WTC11 (cell line): ENCODE data around the gene RASSF4. TPM values are rescaled to one million over a fixed set of nuclear protein-coding genes. Genes with fewer than 3 reads are reported as not detected.

Experiments used
- ATAC-seq: fragments of 200-7000 bp; cut with Tn5 transposase; 2 replicates; pipeline ENCODE4 v1.10.0; 2021; ENCODE audit warnings: mild to moderate bottlenecking, moderate library complexity
- CTCF ChIA-PET: fragments of 300-600 bp; sonication (Branson Sonifier 250); formaldehyde crosslinking; loops from one replicate; lab custom pipeline; 2021; ENCODE audit warnings: antibody characterized with exemption; lab: Charles Lee
- POLR2A ChIA-PET: fragments of 350-600 bp; sonication (Branson Sonifier 250); formaldehyde crosslinking; loops from one replicate; lab custom pipeline; 2021; ENCODE audit warnings: antibody characterized with exemption; lab: Charles Lee
- DNase-seq: peaks from one replicate; pipeline ENCODE4 v3.0.0; 2021; ENCODE audit warnings: low spot score
- H3K27ac Mint-ChIP-seq: 2 replicates; pipeline ENCODE4 v1.8.0; 2021; ENCODE audit warnings: mixed read lengths
- H3K27me3 Mint-ChIP-seq: 2 replicates; pipeline ENCODE4 v1.8.0; 2021; ENCODE audit warnings: low read depth, mild to moderate bottlenecking, moderate library complexity, mixed read lengths
- H3K36me3 Mint-ChIP-seq: 2 replicates; pipeline ENCODE4 v1.8.0; 2021; ENCODE audit warnings: mixed read lengths
- H3K4me1 Mint-ChIP-seq: 2 replicates; pipeline ENCODE4 v1.8.0; 2022; ENCODE audit warnings: mixed read lengths
- H3K4me3 Mint-ChIP-seq: 2 replicates; pipeline ENCODE4 v1.8.0; 2021; ENCODE audit warnings: mild to moderate bottlenecking, moderate library complexity, mixed read lengths
- H3K9me3 Mint-ChIP-seq: 2 replicates; pipeline ENCODE4 v1.8.0; 2021; ENCODE audit warnings: mixed read lengths
- FOXP1 ChIP-seq: sonication (generic); formaldehyde crosslinking; IDR thresholded peaks from 2 replicates; pipeline ENCODE4 v1.8.0; 2022; ENCODE audit warnings: missing genetic modification reagents, mild to moderate bottlenecking, moderate library complexity, borderline replicate concordance
- HMGA2 ChIP-seq: fragments of 250-450 bp; sonication (Bioruptor Pico); IDR thresholded peaks from 2 replicates; pipeline ENCODE4 v1.4.0; 2021; ENCODE audit warnings: mild to moderate bottlenecking, moderate library complexity
- OVOL2 ChIP-seq: fragments of 250-450 bp; sonication (Bioruptor Pico); IDR thresholded peaks from 2 replicates; pipeline ENCODE4 v1.9.0; 2021; ENCODE audit warnings: mild to moderate bottlenecking, borderline replicate concordance
- RORB ChIP-seq: fragments of 250-450 bp; sonication (Bioruptor Pico); IDR thresholded peaks from 2 replicates; pipeline ENCODE4 v1.9.0; 2021; ENCODE audit warnings: mild to moderate bottlenecking
- TP53 ChIP-seq: sonication (generic); formaldehyde crosslinking; IDR thresholded peaks from 2 replicates; pipeline ENCODE4 v1.8.1; 2023; ENCODE audit warnings: mild to moderate bottlenecking, missing genetic modification reagents
- ZNF423 ChIP-seq: fragments of 250-450 bp; sonication (Bioruptor Pico); IDR thresholded peaks from 2 replicates; pipeline ENCODE4 v2.1.2; 2022; ENCODE audit warnings: mild to moderate bottlenecking, moderate library complexity
- total RNA-seq: library from RNA; stranded (reverse); gene quantifications from 3 replicates; pipeline ENCODE4 v1.2.3, GENCODE V29; 2021
- TF ChIP-seq, protein P1 (sequence below): sonication (generic); formaldehyde crosslinking; IDR thresholded peaks from 2 replicates; pipeline ENCODE4 v1.8.0; 2022; ENCODE audit warnings: missing genetic modification reagents
- TF ChIP-seq, protein P2 (sequence below): sonication (generic); formaldehyde crosslinking; IDR thresholded peaks from 2 replicates; pipeline ENCODE4 v1.8.1; 2023; ENCODE audit warnings: mild to moderate bottlenecking, missing genetic modification reagents
- TF ChIP-seq, protein P3 (sequence below): fragments of 250-450 bp; sonication (Bioruptor Pico); conservative IDR thresholded peaks from 2 replicates; pipeline ENCODE4 v1.9.0; 2021; ENCODE audit warnings: mild to moderate bottlenecking
- TF ChIP-seq, protein P4 (sequence below): sonication (generic); formaldehyde crosslinking; IDR thresholded peaks from 2 replicates; pipeline ENCODE4 v1.8.0; 2022; ENCODE audit warnings: mild to moderate bottlenecking, missing genetic modification reagents
- TF ChIP-seq, protein P5 (sequence below): fragments of 250-450 bp; sonication (Bioruptor Pico); IDR thresholded peaks from 2 replicates; pipeline ENCODE4 v1.8.0; 2021; ENCODE audit warnings: mild to moderate bottlenecking

Gene RASSF4
- total RNA-seq, 1 experiment from 2014 or later: 15.7 TPM

DNA sequence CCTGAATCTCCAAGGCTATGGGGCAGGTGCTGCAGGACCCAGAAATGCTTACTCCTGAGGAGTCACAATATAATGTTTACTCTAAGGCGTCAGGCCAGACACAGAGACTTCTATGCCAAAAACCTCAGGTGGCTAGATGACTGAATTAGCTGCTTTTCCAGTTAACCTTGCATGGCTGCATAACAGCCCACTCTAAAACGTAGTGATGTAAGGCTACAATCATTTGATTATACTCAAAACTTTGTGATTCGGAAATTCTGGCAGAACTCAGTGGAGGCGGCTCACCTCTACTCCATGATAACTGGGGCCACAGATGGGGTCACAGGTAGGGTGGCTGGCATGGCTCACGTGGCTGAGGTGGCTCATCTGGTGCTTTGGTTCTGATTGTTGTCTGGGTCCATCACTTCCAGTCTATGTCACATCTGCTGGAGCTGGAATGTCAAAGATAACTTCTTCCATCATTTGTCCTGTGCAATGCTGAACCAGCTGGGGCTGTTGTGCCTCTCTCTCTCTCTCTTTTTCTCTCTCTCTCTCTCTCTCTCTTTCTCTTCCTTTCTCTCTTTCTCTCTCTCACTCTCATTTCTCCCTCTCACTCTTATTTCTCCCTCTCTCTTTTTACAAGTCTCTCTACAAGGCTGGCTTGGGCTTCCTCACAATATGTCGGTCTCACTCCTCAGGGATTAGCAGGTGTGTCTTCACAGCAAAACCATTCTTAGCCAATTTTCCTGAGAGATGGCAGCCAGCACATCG, 36.6 kb upstream of the RASSF4 start (continued):
- TF ChIP-seq, protein P1, sequence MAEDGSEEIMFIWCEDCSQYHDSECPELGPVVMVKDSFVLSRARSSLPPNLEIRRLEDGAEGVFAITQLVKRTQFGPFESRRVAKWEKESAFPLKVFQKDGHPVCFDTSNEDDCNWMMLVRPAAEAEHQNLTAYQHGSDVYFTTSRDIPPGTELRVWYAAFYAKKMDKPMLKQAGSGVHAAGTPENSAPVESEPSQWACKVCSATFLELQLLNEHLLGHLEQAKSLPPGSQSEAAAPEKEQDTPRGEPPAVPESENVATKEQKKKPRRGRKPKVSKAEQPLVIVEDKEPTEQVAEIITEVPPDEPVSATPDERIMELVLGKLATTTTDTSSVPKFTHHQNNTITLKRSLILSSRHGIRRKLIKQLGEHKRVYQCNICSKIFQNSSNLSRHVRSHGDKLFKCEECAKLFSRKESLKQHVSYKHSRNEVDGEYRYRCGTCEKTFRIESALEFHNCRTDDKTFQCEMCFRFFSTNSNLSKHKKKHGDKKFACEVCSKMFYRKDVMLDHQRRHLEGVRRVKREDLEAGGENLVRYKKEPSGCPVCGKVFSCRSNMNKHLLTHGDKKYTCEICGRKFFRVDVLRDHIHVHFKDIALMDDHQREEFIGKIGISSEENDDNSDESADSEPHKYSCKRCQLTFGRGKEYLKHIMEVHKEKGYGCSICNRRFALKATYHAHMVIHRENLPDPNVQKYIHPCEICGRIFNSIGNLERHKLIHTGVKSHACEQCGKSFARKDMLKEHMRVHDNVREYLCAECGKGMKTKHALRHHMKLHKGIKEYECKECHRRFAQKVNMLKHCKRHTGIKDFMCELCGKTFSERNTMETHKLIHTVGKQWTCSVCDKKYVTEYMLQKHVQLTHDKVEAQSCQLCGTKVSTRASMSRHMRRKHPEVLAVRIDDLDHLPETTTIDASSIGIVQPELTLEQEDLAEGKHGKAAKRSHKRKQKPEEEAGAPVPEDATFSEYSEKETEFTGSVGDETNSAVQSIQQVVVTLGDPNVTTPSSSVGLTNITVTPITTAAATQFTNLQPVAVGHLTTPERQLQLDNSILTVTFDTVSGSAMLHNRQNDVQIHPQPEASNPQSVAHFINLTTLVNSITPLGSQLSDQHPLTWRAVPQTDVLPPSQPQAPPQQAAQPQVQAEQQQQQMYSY (CRISPR knock-in tag): no peak
- TF ChIP-seq, protein P2, sequence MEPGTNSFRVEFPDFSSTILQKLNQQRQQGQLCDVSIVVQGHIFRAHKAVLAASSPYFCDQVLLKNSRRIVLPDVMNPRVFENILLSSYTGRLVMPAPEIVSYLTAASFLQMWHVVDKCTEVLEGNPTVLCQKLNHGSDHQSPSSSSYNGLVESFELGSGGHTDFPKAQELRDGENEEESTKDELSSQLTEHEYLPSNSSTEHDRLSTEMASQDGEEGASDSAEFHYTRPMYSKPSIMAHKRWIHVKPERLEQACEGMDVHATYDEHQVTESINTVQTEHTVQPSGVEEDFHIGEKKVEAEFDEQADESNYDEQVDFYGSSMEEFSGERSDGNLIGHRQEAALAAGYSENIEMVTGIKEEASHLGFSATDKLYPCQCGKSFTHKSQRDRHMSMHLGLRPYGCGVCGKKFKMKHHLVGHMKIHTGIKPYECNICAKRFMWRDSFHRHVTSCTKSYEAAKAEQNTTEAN (CRISPR knock-in tag): no peak

DNA sequence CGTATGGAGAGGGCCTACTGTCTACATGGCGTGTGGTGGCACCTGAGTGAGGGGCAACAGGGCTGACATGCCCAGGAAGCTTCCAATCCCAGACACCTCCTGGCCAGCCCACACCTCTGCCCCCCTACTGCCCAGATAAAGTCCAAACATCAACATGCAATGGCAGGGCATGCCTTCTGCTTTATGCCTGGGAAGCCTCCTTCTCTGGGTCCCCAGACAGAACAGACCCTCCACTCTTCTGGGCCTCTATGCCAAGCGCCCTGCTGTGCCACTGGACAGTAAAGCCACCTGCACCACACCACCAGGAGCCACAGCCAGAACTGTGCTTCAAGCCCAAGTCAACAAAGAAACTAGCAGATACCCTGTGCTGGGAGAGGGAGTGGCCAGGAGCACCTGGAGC, 36.0 kb upstream of the RASSF4 start:
- ChIA-PET POLR2A (no interaction called here), CTCF (interaction anchor here (2.2 to 2.5 kb wide), 2 partner anchors 45 to 59 kb away, joined by 43 to 54 read pairs; no protein-coding TSS in a partner anchor)
- DNase-seq: no peak
- TF ChIP-seq RORB (CRISPR knock-in tag) (no peak), OVOL2 (CRISPR knock-in tag) (no peak), FOXP1 (CRISPR knock-in tag) (no peak), HMGA2 (no peak), ZNF423 (CRISPR knock-in tag) (no peak), TP53 (CRISPR knock-in tag) (no peak)
- TF ChIP-seq, protein P3, sequence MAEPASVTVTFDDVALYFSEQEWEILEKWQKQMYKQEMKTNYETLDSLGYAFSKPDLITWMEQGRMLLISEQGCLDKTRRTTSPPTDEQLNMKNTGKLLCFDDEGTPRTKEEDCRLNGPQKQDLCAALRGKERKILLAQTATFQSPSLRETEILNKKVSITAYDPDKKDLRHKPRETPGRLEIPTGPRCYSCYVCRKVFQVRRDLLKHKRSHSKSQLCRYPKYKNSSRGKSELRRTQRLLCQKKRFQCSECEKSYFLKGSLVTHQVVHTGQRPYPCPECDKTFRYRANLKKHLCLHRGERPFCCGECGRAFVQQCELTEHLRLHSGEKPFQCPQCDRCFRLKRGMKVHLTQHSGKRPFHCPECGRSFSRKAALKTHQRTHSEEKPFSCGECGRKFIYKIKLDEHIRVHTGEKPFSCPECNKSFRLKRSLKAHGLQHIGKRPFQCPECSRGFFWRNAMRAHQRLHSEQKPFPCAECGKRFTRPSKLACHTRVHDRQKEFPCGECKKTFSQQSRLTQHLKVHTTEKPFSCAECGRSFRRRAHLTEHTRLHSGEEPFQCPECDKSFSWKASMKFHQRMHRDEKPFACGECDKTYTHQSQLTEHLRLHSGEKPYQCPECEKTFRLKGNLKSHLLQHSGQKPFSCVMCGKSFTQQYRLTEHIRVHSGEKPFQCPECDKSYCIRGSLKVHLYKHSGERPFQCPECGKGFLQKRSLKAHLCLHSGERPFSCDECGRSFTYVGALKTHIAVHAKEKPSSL (CRISPR knock-in tag): no peak
- TF ChIP-seq, protein P4, sequence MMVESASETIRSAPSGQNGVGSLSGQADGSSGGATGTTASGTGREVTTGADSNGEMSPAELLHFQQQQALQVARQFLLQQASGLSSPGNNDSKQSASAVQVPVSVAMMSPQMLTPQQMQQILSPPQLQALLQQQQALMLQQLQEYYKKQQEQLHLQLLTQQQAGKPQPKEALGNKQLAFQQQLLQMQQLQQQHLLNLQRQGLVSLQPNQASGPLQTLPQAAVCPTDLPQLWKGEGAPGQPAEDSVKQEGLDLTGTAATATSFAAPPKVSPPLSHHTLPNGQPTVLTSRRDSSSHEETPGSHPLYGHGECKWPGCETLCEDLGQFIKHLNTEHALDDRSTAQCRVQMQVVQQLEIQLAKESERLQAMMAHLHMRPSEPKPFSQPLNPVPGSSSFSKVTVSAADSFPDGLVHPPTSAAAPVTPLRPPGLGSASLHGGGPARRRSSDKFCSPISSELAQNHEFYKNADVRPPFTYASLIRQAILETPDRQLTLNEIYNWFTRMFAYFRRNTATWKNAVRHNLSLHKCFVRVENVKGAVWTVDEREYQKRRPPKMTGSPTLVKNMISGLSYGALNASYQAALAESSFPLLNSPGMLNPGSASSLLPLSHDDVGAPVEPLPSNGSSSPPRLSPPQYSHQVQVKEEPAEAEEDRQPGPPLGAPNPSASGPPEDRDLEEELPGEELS (CRISPR knock-in tag): no peak
- TF ChIP-seq, protein P5, sequence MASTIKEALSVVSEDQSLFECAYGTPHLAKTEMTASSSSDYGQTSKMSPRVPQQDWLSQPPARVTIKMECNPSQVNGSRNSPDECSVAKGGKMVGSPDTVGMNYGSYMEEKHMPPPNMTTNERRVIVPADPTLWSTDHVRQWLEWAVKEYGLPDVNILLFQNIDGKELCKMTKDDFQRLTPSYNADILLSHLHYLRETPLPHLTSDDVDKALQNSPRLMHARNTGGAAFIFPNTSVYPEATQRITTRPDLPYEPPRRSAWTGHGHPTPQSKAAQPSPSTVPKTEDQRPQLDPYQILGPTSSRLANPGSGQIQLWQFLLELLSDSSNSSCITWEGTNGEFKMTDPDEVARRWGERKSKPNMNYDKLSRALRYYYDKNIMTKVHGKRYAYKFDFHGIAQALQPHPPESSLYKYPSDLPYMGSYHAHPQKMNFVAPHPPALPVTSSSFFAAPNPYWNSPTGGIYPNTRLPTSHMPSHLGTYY: no peak
- TF ChIP-seq, all 79 proteins: peak for 0
- Mint-ChIP-seq H3K27me3 (no peaks in the 10 kb centered on the region), H3K9me3 (no peaks in the 10 kb centered on the region), H3K4me3 (no peak overlapping the region), H3K27ac (no peak overlapping the region), H3K4me1 (no peaks in the 10 kb centered on the region), H3K36me3 (no peaks in the 10 kb centered on the region)
- ATAC-seq: no peak
